Common myeloid progenitor, CD34-positive (primary cell): ENCODE measurements around the gene TAX1BP3.

Source experiments
- CTCF ChIA-PET: fragments of 350-600 bp; sonication (Branson Sonifier 250); formaldehyde crosslinking; loops from one replicate; lab custom pipeline; 2021; ENCODE audit warnings: antibody characterized with exemption; lab: Charles Lee
- POLR2A ChIA-PET: fragments of 350-600 bp; sonication (Branson Sonifier 250); formaldehyde crosslinking; loops from one replicate; lab custom pipeline; 2021; ENCODE audit warnings: antibody characterized with exemption; lab: Charles Lee
- DNase-seq, 3 donors: peaks; one replicate each; pipeline versions ENCODE4 v3.0.0 to v3.0.0-alpha.2; 2013
- H3K27ac ChIP-seq, 2 experiments: 1 replicate in 1 of 2; 2 replicates in 1 of 2; pipeline ENCODE4 v1.7.0; 2013; ENCODE audit warnings: inconsistent platforms in 2 of 2, low read length in 2 of 2, mild to moderate bottlenecking in 2 of 2, low read depth in 1 of 2, moderate library complexity in 1 of 2; ENCODE audit not compliant: severe bottlenecking in 2 of 2, insufficient read depth in 1 of 2, poor library complexity in 1 of 2
- H3K27me3 ChIP-seq, 5 experiments: replicated peaks in 2 of 5; 1 replicate in 3 of 5; 2 replicates in 2 of 5; pipeline versions ENCODE4 v1.6.1 to v1.7.0; 2013; ENCODE audit warnings: low read length in 4 of 5, mild to moderate bottlenecking in 2 of 5, moderate library complexity in 2 of 5, inconsistent platforms in 1 of 5; ENCODE audit not compliant: insufficient read depth in 5 of 5, control insufficient read depth in 4 of 5
- H3K36me3 ChIP-seq, 4 experiments: 1 replicate in 2 of 4; 2 replicates in 2 of 4; pipeline versions ENCODE4 v1.6.1 to v1.7.0; 2013; ENCODE audit warnings: low read length in 3 of 4, control low read depth in 1 of 4, mild to moderate bottlenecking in 1 of 4; ENCODE audit not compliant: control insufficient read depth in 4 of 4, insufficient read depth in 4 of 4
- H3K4me1 ChIP-seq, 4 experiments: 1 replicate in 3 of 4; 2 replicates in 1 of 4; pipeline versions ENCODE4 v1.6.1 to v1.7.1; 2013; ENCODE audit warnings: low read length in 3 of 4, mild to moderate bottlenecking in 3 of 4, control low read depth in 1 of 4, inconsistent platforms in 1 of 4, moderate library complexity in 1 of 4; ENCODE audit not compliant: control insufficient read depth in 4 of 4, insufficient read depth in 4 of 4; ENCODE audit errors: control extremely low read depth in 1 of 4
- H3K4me3 ChIP-seq, 7 experiments: 1 replicate in 4 of 7; 2 replicates in 3 of 7; pipeline versions ENCODE4 v1.5.1 to v1.7.0; 2013; ENCODE audit warnings: mild to moderate bottlenecking in 7 of 7, low read length in 6 of 7, moderate library complexity in 6 of 7, inconsistent platforms in 2 of 7, low read depth in 2 of 7, control low read depth in 1 of 7; ENCODE audit not compliant: insufficient read depth in 4 of 7, control insufficient read depth in 1 of 7; ENCODE audit errors: extremely low read depth in 1 of 7
- H3K9me3 ChIP-seq, 5 experiments: 1 replicate in 4 of 5; 2 replicates in 1 of 5; pipeline versions ENCODE4 v1.6.1 to v1.7.1; 2013; ENCODE audit warnings: low read length in 4 of 5, mild to moderate bottlenecking in 2 of 5, inconsistent platforms in 1 of 5, low read depth in 1 of 5, moderate library complexity in 1 of 5; ENCODE audit not compliant: control insufficient read depth in 4 of 5, insufficient read depth in 2 of 5; ENCODE audit errors: control extremely low read depth in 1 of 5
- WGBS: methylation state at CpG from one replicate; pipeline ENCODE4 v1.1.5; 2013; ENCODE audit not compliant: insufficient coverage; 5-methylcytosine and 5-hydroxymethylcytosine counted together

Gene TAX1BP3

GRCh38 chr17:3672571-3672970 lies 4.2 kb upstream of the TAX1BP3 start:
- no peak overlapping the region for H3K4me3 ChIP-seq
- no peaks in the 10 kb centered on the region for H3K9me3 ChIP-seq
- H3K27me3 ChIP-seq = no peaks in the 10 kb centered on the region
- H3K27ac ChIP-seq = no peak overlapping the region
- POLR2A ChIA-PET = no interaction called here
- 100% methylated on average over 2 of the region's 4 CpGs for WGBS
- CTCF ChIA-PET = no interaction called here
- peaks cover 5 to 19% (median 15%) of the 10 kb centered on the region in 4 experiments for H3K4me1 ChIP-seq
- H3K36me3 ChIP-seq = peaks cover 0 to 4% (median 3%) of the 10 kb centered on the region in 4 experiments
- DNase-seq = no peak

GRCh38 chr17:3669548-3669947 lies 1.2 kb upstream of the TAX1BP3 start:
- Histone ChIP-seq H3K4me3 (peak overlapping the region in 6 of 7 experiments; percentile 90 to 99 (median 94)), H3K4me1 (peaks cover 5 to 23% (median 18%) of the 10 kb centered on the region in 4 experiments), H3K27ac (peak overlapping the region; percentile 86 to 92), H3K27me3 (no peaks in the 10 kb centered on the region), H3K36me3 (peaks cover 0 to 4% (median 3%) of the 10 kb centered on the region in 4 experiments), H3K9me3 (no peaks in the 10 kb centered on the region)
- ChIA-PET CTCF (interaction anchor here (1.0 to 1.1 kb wide), 2 partner anchors 13 kb away, joined by 3 to 5 read pairs; no protein-coding TSS in a partner anchor), POLR2A (no interaction called here)
- WGBS = 66% methylated on average over 12 of the region's 12 CpGs
- peak in 1 of 3 donors; percentile 7 for DNase-seq

GRCh38 chr17:3669085-3669347 lies 638 bp upstream of the TAX1BP3 start:
- Histone ChIP-seq H3K27ac (peak overlapping the region; percentile 86 to 92), H3K4me1 (peaks cover 5 to 23% (median 18%) of the 10 kb centered on the region in 4 experiments), H3K4me3 (peak overlapping the region; percentile 90 to 99 (median 95)), H3K9me3 (no peaks in the 10 kb centered on the region), H3K27me3 (no peaks in the 10 kb centered on the region), H3K36me3 (peaks cover 0 to 6% (median 4%) of the 10 kb centered on the region in 4 experiments)
- under 1% methylated on average over 30 of the region's 32 CpGs for WGBS
- CTCF ChIA-PET = interaction anchor here (1.0 kb wide), 2 partner anchors 14 to 21 kb away, joined by 3 read pairs; no protein-coding TSS in a partner anchor
- POLR2A ChIA-PET = interaction anchor here (0.6 to 1.0 kb wide), 2 partner anchors 11 to 33 kb away, joined by 3 to 4 read pairs; partner anchors contain the start of genes CTNS and SHPK
- no peak for DNase-seq

- H3K4me3 ChIP-seq = peak overlapping the region; percentile 90 to 99 (median 95)
- H3K9me3 ChIP-seq = no peaks in the 10 kb centered on the region
- peak in 1 of 3 donors; percentile 19 for DNase-seq
- peak overlapping the region in 1 of 2 experiments; percentile 14 for H3K27ac ChIP-seq
- peaks cover 0 to 14% (median 7%) of the 10 kb centered on the region in 4 experiments for H3K36me3 ChIP-seq
- peaks cover 5 to 23% (median 18%) of the 10 kb centered on the region in 4 experiments for H3K4me1 ChIP-seq
- ChIA-PET POLR2A (no interaction called here), CTCF (interaction anchor here (1.0 to 2.0 kb wide), 2 partner anchors 9 to 19 kb away, joined by 3 to 8 read pairs; no protein-coding TSS in a partner anchor)
- H3K27me3 ChIP-seq = no peaks in the 10 kb centered on the region
- 13% methylated on average over 33 of the region's 39 CpGs for WGBS
Observed at GRCh38 chr17:3667366-3668278, 756 bp downstream of the TAX1BP3 start.

- Histone ChIP-seq H3K27ac (no peak overlapping the region), H3K36me3 (peaks cover 0 to 14% (median 7%) of the 10 kb centered on the region in 4 experiments), H3K4me1 (peaks cover 5 to 23% (median 18%) of the 10 kb centered on the region in 4 experiments), H3K27me3 (no peaks in the 10 kb centered on the region), H3K4me3 (no peak overlapping the region), H3K9me3 (no peaks in the 10 kb centered on the region)
- no peak for DNase-seq
- 100% methylated on average over 3 of the region's 6 CpGs for WGBS
- POLR2A ChIA-PET = no interaction called here
- CTCF ChIA-PET = interaction anchor here (2.0 kb wide), 1 partner anchor 18 kb away, joined by 8 read pairs; no protein-coding TSS in a partner anchor
Observed at GRCh38 chr17:3666516-3666915, 1.9 kb downstream of the TAX1BP3 start.

- H3K9me3 ChIP-seq = no peaks in the 10 kb centered on the region
- H3K27me3 ChIP-seq = no peaks in the 10 kb centered on the region
- H3K27ac ChIP-seq = no peak overlapping the region
- 100% methylated on average over 5 of the region's 5 CpGs for WGBS
- DNase-seq = no peak
- H3K4me1 ChIP-seq = peaks cover 5 to 23% (median 18%) of the 10 kb centered on the region in 4 experiments
- no peak overlapping the region for H3K4me3 ChIP-seq
- POLR2A ChIA-PET = no interaction called here
- CTCF ChIA-PET = no interaction called here
- peaks cover 0 to 14% (median 10%) of the 10 kb centered on the region in 4 experiments for H3K36me3 ChIP-seq
Observed at GRCh38 chr17:3665834-3666233, 2.5 kb downstream of the TAX1BP3 start.
